K562 (cell line): ENCODE measurements around the gene DTYMK. TPM values are rescaled to one million over a fixed set of nuclear protein-coding genes. Genes with fewer than 3 reads are reported as not detected.

ENCODE experiments used
- AFF4 ChIP-seq: sonication (generic); formaldehyde crosslinking; IDR thresholded peaks from 2 replicates; pipeline ENCODE4 v1.8.0; 2023; ENCODE audit warnings: mild to moderate bottlenecking, missing genetic modification reagents
- C11orf30 ChIP-seq: fragments of 450-650 bp; IDR thresholded peaks from 2 replicates; pipeline ENCODE4 v1.6.1; 2016; ENCODE audit warnings: low read depth, mild to moderate bottlenecking
- CREB3L1 ChIP-seq: fragments of 450-650 bp; IDR thresholded peaks from 2 replicates; pipeline ENCODE4 v1.6.1; 2014; ENCODE audit warnings: low read depth, mild to moderate bottlenecking, moderate library complexity, borderline replicate concordance
- CTBP1 ChIP-seq: fragments of 450-650 bp; IDR thresholded peaks from 2 replicates; pipeline ENCODE4 v1.6.1; 2016; ENCODE audit warnings: borderline replicate concordance
- EP400 ChIP-seq: fragments of 450-650 bp; IDR thresholded peaks from 2 replicates; pipeline ENCODE4 v1.6.1; 2017; ENCODE audit warnings: antibody characterized with exemption, mild to moderate bottlenecking, moderate library complexity
- FOS ChIP-seq: IDR thresholded peaks from 3 replicates; pipeline ENCODE4 v1.6.1; 2011; ENCODE audit not compliant: insufficient read length; ENCODE audit errors: extremely low read depth
- JUND ChIP-seq, 2 experiments: IDR thresholded peaks; 2 replicates in 1 of 2; 3 replicates in 1 of 2; pipeline ENCODE4 v1.6.1; 2011; ENCODE audit warnings: borderline replicate concordance in 2 of 2, low read depth in 2 of 2, low read length in 2 of 2, improper control_type of control experiment in 1 of 2, missing biosample characterization in 1 of 2, missing genetic modification characterization in 1 of 2, missing genetic modification reagents in 1 of 2
- MAZ ChIP-seq, 2 experiments: fragments of 450-650 bp in 1 of 2; sonication (generic) in 1 of 2; formaldehyde crosslinking; IDR thresholded peaks in 1 of 2; conservative IDR thresholded peaks in 1 of 2; 2 replicates each; pipeline versions ENCODE4 v1.4.0 to v1.5.0; 2020; ENCODE audit warnings: mild to moderate bottlenecking in 1 of 2, missing genetic modification reagents in 1 of 2
- NCOR1 ChIP-seq: fragments of 450-650 bp; IDR thresholded peaks from 2 replicates; pipeline ENCODE4 v1.6.1; 2016; ENCODE audit warnings: mild to moderate bottlenecking, moderate library complexity
- PKNOX1 ChIP-seq: fragments of 450-650 bp; IDR thresholded peaks from 2 replicates; pipeline ENCODE4 v1.6.1; 2016
- POLR2H ChIP-seq: IDR thresholded peaks from 2 replicates; pipeline ENCODE4 v1.6.1; 2016; ENCODE audit warnings: missing genetic modification characterization, low read depth, mild to moderate bottlenecking, control low read depth, missing compliant biosample characterization, moderate library complexity
- PREB ChIP-seq: sonication (generic); formaldehyde crosslinking; IDR thresholded peaks from 2 replicates; pipeline ENCODE4 v1.8.1; 2023; ENCODE audit warnings: mild to moderate bottlenecking, missing genetic modification reagents
- RBM22 ChIP-seq: fragments of 200-400 bp; formaldehyde crosslinking; IDR thresholded peaks from 2 replicates; pipeline ENCODE4 v1.6.1; 2018; ENCODE audit warnings: low read length, low read depth; ENCODE audit not compliant: poor library complexity, severe bottlenecking
- SIN3A ChIP-seq, 2 experiments: fragments of 150-350 bp in 1 of 2; IDR thresholded peaks; 2 replicates each; pipeline ENCODE4 v1.6.1; 2011 to 2016; ENCODE audit warnings: borderline replicate concordance in 2 of 2, low read depth in 2 of 2, low read length in 2 of 2, mild to moderate bottlenecking in 2 of 2, moderate library complexity in 2 of 2; ENCODE audit not compliant: control insufficient read depth in 1 of 2
- ZFPM2 ChIP-seq: fragments of 250-450 bp; sonication (Bioruptor Pico); IDR thresholded peaks from 2 replicates; pipeline ENCODE4 v1.5.1; 2022; ENCODE audit warnings: mild to moderate bottlenecking
- ZNF696 ChIP-seq: fragments of 250-450 bp; sonication (Bioruptor Pico); conservative IDR thresholded peaks from 2 replicates; pipeline ENCODE4 v1.4.0; 2020; ENCODE audit warnings: mild to moderate bottlenecking, moderate library complexity
- polyA plus RNA-seq, 8 experiments: library from polyadenylated mRNA; depleted of rRNA in 4 of 8; stranded (reverse) in 5 of 8; unstranded in 3 of 8; fragments of >200 nt; fragmentation: Nextera tagmentation in 2 of 8; fragmentation: Illumina TruSeq in 1 of 8; extraction: Ambion mirVana in 2 of 8; extraction: Trizol in 1 of 8; gene quantifications; 2 replicates each; pipeline versions ENCODE4 v1.2.1 to v1.2.3, GENCODE V29; 2011 to 2014; ENCODE audit warnings: inconsistent platforms in 1 of 8, missing spikeins in 1 of 8
- total RNA-seq, 7 experiments: library from RNA; depleted of rRNA in 6 of 7; stranded (reverse); fragments of >200 nt in 6 of 7; fragmentation: Illumina TruSeq in 2 of 7; extraction: Trizol in 2 of 7; gene quantifications; 2 replicates each; pipeline versions ENCODE4 v1.2.1 to v1.2.3, GENCODE V29; 2011 to 2021; ENCODE audit warnings: low replicate concordance in 1 of 7

Gene DTYMK
- total and polyA plus RNA-seq, 9 of the 15 experiments (the other 6 are each of a cell fraction or from before 2014, with no cell fraction given): 8.2 to 85.0 (median 47.9) TPM

- peak; percentile 94 for TF ChIP-seq C11orf30
- peak in 1 of 2 experiments; percentile 7; a peak in 2 of 4 replicates for TF ChIP-seq SIN3A (IDR thresholded peaks at IDR 0.05; ENCODE audit: borderline replicate concordance in 2 of 2, control insufficient read depth in 1 of 2, low read depth in 2 of 2, low read length in 2 of 2)
- TF ChIP-seq JUND (IDR thresholded peaks at IDR 0.05; ENCODE audit: borderline replicate concordance, low read depth, low read length): 0 out of 2 replicates have a peak, but pooled peaks have one; percentile 16
- no peak; the same call in 2 of the 3 replicates for TF ChIP-seq JUND (tag; IDR thresholded peaks at IDR 0.05; ENCODE audit: borderline replicate concordance, low read depth, low read length)
- TF ChIP-seq AFF4: peak; percentile 72
- TF ChIP-seq PKNOX1: no peak
- peak; percentile 65 for TF ChIP-seq RBM22
- TF ChIP-seq FOS: peak; percentile 35
- peak; percentile 90; the same call in 1 of the 2 replicates for TF ChIP-seq PREB
- peak; percentile 57 to 68; a peak in 2 of 4 replicates for TF ChIP-seq MAZ (CRISPR knock-in tag; conservative IDR thresholded peaks at IDR 0.05 in 1 of 2, IDR thresholded peaks at IDR 0.05 in 1 of 2)
- TF ChIP-seq CTBP1: peak; percentile 68; the same call in 1 of the 2 replicates
- 0 out of 2 replicates have a peak, but pooled peaks have one; percentile 3 for TF ChIP-seq NCOR1
- TF ChIP-seq POLR2H: peak; percentile 65; the same call in 1 of the 2 replicates
- TF ChIP-seq EP400: peak; percentile 73; the same call in 1 of the 2 replicates
- TF ChIP-seq CREB3L1: peak; percentile 93
- no peak for TF ChIP-seq ZFPM2 (CRISPR knock-in tag)
- TF ChIP-seq ZNF696: no peak
Observed at GRCh38 chr2:241686650-241687425, at the start of gene DTYMK (continued).
